Dedifferentiated amniotic fluid mesenchymal stem cell (primary cell): ENCODE data around the gene PHLPP1.

Experiments used
- DNase-seq: peaks from one replicate; pipeline ENCODE4 v3.0.0-alpha.2; 2016; ENCODE audit errors: extremely low spot score

PHLPP1 gene

DNA sequence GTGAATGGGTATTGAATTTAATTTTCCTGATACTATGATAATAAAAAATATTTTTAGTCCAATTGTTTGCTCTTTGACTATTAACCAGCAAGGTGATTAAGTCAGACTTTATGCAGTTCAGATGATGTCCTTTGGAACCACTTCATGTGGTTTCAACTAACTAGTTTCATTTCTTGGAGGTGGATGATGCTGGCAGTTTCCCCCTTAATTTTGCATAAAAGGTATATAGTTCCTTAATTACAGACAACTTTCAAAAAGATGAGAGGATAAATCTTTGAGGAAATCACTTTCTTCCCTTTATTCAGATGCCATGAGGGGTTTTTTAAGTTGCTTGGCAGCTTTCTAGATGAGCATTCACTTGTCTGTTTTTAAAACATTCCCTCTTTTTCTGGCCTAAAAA lies 223.1 kb downstream of the PHLPP1 start:
- no peak for DNase-seq

GRCh38 chr18:62939433-62939832 lies 224.1 kb downstream of the PHLPP1 start:
- DNase-seq, result no peak

DNA sequence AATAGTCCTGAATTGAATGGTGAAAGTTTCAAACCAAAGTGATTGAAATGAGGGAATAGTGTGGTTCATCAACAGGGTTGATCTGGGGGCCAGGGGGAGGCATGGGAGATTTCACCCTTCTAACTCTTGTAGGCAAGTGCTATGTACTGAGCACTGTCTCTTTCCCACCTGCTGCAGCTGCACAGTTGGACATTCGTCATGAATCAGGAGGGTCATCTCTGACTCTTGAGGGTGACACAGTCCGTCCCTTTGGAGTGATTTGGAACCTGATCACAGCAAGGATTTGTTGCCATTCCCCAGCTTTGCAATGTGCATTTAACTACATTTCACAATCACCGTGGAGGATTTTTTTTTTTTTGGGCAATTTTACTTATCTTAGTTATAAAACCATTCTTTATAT lies 224.6 kb downstream of the PHLPP1 start:
- no peak for DNase-seq

- DNase-seq, result no peak
These were observed 227.2 kb downstream of the PHLPP1 start for GRCh38 chr18:62942578-62942977.

DNA sequence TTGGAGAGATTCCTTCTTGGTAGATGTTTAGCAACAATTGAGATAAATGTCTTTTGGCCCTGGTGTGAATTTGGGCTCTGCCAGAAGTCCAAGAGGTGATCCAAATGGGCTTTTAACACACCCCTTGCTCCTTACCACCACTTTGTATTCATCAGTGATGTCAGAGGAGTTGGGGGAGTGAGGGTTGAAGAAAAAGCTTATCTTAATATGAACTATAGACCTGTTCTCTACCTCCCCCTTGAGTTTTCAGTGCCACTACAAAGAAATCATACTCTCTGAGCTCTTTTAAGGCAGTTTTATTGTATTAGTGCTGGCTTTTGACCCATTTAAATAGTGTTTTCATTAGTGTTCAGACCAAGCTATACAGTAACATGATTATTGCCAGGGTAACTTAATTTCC lies 229.1 kb downstream of the PHLPP1 start:
- no peak for DNase-seq

- no peak for DNase-seq
These were observed 233.4 kb downstream of the PHLPP1 start for GRCh38 chr18:62948788-62949187.

DNA sequence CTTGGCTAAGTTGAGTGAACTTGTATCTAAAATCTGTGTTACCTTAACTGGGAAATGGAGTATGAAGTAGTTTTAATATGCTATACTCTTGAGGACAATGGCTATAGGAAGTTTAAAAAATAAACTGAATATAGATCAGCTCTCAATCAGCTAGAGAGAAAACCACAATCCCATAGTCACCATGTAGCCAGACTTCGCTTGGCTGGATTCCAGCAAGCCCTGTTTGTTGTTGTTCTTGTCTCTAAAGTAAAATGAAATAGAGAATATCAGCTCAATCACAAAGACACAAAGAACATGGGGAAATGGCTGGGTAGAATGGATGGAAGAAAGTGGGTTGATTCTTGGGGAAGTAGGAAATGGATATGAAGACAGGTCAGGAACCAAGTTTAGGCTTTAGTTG lies 234.9 kb downstream of the PHLPP1 start:
- DNase-seq, result no peak

DNA sequence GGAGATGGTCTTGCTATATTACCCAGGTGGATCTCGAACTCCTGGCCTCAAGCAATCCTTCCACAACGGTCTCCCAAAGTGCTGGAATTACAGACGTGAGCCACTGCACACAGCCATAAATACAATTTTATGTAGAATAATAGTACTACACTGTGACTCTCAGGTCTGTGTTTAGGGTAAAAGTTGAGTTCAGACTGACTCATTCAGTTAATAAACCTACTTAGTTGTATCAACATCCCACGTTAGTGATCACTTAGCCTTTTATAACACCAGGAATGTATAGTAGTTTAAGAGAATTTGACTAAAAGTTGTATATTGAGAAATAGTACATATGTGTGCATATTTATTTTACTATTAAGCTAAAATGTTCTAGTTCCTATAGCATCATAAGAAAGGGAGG lies 237.5 kb downstream of the PHLPP1 start:
- DNase-seq, result no peak

DNA sequence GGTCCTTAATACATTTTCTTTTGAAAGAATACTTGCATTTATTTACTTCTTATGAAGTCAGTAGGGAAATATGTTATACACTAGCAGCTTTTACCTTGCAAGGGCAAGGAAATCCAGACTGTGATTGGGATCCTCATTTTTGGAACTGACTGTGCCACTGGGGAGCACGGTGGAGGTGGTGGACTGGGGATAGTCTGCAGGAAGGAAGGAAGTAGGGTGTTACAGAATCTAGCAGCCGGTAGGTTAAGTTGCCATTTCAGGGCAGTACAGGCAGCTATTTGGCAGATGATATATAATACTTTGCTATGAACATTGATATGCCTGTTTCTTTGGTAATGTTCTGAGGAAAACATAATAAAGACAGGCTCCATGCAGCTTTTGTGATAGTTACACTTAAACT lies 238.3 kb downstream of the PHLPP1 start:
- DNase-seq, result no peak

GRCh38 chr18:62954366-62954765 lies 239.0 kb downstream of the PHLPP1 start:
- DNase-seq, result no peak

DNA sequence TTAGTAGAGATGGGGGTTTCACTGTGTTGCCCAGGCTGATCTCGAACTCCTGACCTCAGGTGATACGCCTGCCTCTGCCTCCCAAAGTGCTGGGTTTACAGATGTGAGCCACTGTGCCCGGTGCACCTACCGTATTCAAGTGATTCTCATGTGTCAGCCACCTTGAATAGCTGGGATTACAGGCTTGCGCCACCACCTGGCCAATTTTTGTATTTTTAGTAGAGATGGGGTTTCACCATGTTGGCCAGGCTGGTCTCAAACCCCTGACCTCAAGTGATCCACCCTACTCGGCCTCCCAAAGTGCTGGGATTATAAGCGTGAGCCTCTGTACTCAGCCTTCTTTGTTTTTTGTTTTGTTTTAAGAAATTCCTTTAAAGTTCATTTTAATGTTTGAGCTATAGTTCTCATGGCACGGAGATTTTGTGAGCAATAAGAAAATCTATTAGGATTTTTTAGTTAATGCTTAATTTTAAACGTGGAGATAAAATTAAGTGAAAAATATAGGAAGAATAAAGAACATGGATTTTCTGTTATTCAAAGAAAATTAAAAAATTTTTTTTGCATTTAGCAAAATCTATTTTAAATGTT lies 242.6 kb downstream of the PHLPP1 start:
- no peak for DNase-seq

DNA sequence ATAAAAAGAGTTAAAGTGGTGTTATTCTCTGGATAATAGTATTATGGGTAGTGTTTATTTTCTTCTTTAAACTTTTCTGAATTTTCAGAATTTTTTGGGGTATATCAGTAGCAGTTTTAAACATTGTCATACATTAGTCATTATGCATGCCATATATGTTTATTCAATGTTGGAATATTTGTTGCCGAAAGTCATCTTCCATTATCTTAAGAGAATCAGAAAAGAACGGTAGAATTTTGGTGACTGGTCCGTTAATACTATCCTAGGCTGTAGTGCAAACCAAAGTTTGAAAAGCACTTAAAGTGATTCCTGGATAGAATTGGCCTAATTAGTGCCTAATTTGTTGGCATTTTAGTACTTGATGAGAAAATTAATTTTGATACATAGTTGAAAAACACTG lies 244.1 kb downstream of the PHLPP1 start:
- no peak for DNase-seq

DNA sequence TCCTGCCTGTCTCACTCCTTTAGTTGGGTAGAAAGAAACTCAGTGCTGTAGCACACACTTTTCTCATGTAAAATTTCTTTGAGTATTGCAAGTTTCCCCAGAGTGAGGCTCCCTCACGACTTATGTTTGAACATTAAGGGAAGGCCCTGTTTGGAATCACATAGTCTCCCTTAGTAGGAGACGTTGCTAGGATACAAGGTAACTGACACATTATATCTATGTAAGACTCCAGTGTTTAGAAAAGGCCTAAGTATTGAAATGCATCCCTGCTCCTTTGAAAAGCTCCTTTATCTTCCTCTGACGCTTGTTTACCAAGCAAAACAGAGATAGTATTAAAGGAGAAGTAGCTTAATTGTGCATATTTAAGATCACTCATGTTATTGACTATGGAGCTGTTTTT lies 248.2 kb downstream of the PHLPP1 start:
- DNase-seq, result no peak

DNA sequence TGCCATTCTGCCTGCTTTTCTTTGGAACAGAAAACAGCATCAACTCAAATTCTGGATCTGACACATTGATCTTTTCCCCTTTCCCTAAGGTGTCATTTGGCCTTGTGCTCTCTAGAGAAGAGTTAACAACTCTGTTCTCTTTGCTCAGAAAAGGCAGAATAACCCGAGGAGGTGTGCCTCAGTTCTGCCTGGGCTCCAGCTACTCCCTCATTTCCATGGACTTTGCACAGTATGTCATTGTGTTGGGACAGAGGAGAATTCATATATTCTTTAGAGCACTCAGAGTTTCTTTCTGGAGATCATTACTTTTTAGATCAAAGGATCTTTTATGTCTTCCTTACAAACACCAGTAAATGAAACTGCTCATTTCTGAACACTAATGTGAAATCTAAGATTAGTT lies 249.1 kb downstream of the PHLPP1 start:
- no peak for DNase-seq

DNA sequence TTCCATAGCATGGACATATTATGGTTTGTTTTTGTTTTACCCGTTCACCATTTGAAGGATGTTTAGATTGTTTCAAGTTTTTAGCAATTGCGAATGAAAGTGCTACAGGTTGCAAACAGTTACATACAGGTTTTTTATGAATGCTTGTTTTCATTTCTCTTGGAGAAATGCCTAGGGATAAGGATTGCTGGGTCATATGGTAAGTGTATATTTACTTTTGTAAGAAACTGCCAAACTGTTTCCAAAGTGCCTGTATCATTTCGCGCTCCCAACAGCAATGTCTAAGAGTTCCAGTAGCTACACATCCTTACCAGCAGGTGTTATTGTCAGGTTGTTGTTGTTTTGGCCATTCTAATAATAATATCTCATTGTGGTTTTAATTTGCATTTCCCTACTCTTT lies 251.7 kb downstream of the PHLPP1 start:
- no peak for DNase-seq

GRCh38 chr18:62973689-62974088 lies 258.3 kb downstream of the PHLPP1 start:
- no peak for DNase-seq

DNA sequence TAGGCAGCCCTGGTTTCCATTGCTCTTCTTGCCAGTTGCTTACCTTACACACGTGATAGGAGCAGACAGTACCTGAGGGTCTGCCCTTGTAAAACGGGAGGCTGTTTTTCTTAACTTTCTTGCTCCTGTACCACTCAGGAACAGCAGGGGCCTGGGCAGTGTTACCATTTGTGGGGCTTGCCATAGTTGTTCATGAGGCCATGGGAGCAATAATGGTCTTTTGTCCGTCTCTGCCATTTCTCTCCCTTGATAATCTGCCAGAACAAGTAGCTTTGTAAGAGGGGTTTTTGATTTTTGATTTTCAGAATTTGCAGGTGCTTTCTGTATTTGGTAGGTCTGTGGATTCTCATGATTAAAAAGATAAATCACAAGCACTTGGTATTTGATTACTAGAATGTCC lies 259.0 kb downstream of the PHLPP1 start:
- DNase-seq, result no peak

DNA sequence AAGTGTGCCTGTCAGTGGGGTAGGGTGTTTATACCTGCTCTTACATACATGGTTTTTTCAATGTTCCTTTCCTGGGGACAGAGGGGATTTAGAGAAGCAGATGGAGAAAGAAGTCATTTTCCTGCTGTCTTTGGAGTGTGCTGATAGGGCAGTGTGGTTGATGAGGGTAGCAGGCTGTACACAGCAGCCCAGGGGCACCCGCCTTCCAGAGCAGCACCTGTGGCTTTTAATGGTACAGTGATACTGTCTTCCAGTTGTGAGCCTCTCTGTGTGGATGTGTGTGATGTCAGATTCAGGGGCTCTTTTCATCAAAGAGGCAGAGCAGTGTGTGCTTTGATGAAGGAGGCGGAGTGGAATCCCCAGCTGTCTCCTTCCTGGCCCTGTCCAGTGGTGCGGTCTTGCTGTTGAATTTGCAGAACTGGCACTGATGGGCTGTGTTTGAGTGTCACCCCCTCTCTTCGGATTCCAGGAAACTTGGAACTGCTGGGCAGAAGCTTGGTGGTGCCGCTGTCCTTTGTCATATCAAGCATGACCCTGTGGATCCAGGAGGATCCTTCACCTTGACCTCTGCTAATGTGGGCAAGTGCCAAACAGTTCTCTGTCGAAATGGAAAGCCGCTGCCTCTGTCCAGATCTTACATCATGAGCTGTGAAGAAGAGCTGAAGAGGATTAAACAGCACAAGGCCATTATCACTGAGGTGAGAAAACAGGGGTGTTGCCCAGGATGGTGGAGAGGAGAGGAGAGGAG lies 259.8 kb downstream of the PHLPP1 start:
- no peak for DNase-seq

DNA sequence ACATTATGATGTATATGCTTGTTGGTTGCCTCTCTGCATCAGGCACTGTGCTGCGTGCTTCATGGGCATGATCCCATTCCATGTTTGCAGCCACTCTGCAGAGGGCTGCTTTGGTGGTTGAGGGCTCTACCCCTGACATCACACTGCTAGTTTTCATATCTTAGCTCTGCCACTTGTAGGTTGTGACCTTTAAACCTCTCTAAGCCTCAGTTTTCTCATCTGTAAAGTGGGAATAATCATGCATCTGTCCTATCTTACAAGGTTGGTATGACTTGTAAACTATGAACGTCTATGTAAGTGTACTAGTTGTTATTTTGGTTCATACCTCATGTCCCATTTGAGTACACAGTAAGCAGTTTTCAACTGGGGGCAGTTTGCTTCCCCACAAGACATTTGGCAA lies 260.4 kb downstream of the PHLPP1 start:
- no peak for DNase-seq

GRCh38 chr18:62976227-62976626 lies 260.9 kb downstream of the PHLPP1 start:
- DNase-seq, result no peak

- no peak for DNase-seq
These were observed 262.2 kb downstream of the PHLPP1 start for GRCh38 chr18:62977512-62977911.

- no peak for DNase-seq
These were observed 263.1 kb downstream of the PHLPP1 start for GRCh38 chr18:62978251-62979049.

- no peak for DNase-seq
These were observed 263.8 kb downstream of the PHLPP1 start for GRCh38 chr18:62979176-62979575.
